MM.1S (cell line): ENCODE measurements around the gene CEMP1.
A peak's percentile ranks its signal among the peaks of the same experiment; 100 is the strongest.

Experiments used
- CTCF ChIP-seq: fragments of 300-600 bp; sonication (generic); IDR thresholded peaks from 2 replicates; pipeline ENCODE4 v1.5.1; 2016; ENCODE audit warnings: antibody characterized with exemption, low read length, mixed read lengths
- EZH2 ChIP-seq: fragments of 300-600 bp; sonication (generic); optimal IDR thresholded peaks from 2 replicates; pipeline ENCODE3; 2017; ENCODE audit warnings: low read depth, mild to moderate bottlenecking, antibody characterized with exemption, low read length, mixed read lengths

GRCh38 chr16:2500918-2501750 is 30.1 kb downstream of the CEMP1 start:
- peak; percentile 96 for TF ChIP-seq CTCF
- no peak for TF ChIP-seq EZH2
